SK-N-MC (cell line): Measurements from ENCODE around the gene MORN2.

Experiments
- EZH2 ChIP-seq: fragments of 200-600 bp; sonication (generic); IDR thresholded peaks from one replicate; pipeline ENCODE4 v1.6.1; 2017; ENCODE audit warnings: antibody characterized with exemption
- POLR2AphosphoS5 ChIP-seq: IDR thresholded peaks from 2 replicates; pipeline ENCODE4 v1.6.1; 2012; ENCODE audit warnings: mild to moderate bottlenecking, low read depth, low read length, borderline replicate concordance

DNA sequence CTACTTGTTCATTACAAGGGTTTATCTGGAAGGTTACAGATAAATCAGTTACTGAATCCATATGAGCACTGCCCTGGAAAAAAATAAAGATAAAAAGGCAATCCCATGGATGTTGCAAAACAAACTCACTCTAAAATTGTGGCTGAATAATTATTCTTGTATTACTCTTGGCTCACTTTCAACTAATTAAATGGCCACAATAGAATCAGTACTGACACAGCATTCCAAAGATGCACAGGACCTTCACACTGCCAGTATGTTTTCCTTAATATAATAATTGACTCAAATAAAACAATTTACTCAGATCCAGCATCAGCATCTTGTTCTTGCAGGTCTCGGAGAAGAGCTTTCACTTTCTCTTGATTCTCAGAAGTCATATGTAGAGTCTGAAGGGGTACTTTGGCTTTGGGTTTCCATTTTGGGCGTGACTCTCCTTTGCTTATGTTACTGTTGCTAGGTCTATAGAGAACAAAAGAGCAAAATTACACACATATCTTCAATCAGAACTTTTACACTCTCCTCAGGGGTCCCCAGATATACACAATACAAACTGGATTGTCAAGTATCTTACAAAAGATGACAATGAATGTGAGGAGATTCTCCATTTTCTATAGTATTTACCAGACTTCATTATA is 12.6 kb upstream of the MORN2 start:
- TF ChIP-seq EZH2, result no peak
- TF ChIP-seq POLR2AphosphoS5, result no peak
